Panc1 (cell line): ENCODE measurements around the gene MLANA.

Experiments
- CTCF ChIP-seq: fragments of 450-650 bp; IDR thresholded peaks from 2 replicates; pipeline ENCODE4 v1.5.1; 2017; ENCODE audit warnings: mild to moderate bottlenecking
- POLR2AphosphoS5 ChIP-seq: IDR thresholded peaks from 2 replicates; pipeline ENCODE4 v1.6.1; 2012; ENCODE audit warnings: mild to moderate bottlenecking, low read depth, low read length, moderate library complexity
- REST ChIP-seq, 2 experiments: IDR thresholded peaks; 2 replicates each; pipeline ENCODE4 v1.6.1; 2011 to 2012; ENCODE audit warnings: low read depth in 2 of 2, control low read depth in 1 of 2, low read length in 1 of 2, mild to moderate bottlenecking in 1 of 2, moderate library complexity in 1 of 2; ENCODE audit not compliant: insufficient read depth in 1 of 2

GRCh38 chr9:5950261-5950660 is 59.6 kb downstream of the MLANA start:
- TF ChIP-seq POLR2AphosphoS5 (no peak), CTCF (no peak), REST (IDR thresholded peaks at IDR 0.05; ENCODE audit: insufficient read depth in 1 of 2, low read depth in 2 of 2, low read length in 1 of 2) (no peak)
